ENCODE results near the gene DOCK9. TPM values are rescaled to one million over a fixed set of nuclear protein-coding genes. Genes with fewer than 3 reads are reported as not detected.

The DOCK9 gene
- total RNA-seq, 6 donors from 2014 or later: 155 to 284 (median 170) TPM

DNA sequence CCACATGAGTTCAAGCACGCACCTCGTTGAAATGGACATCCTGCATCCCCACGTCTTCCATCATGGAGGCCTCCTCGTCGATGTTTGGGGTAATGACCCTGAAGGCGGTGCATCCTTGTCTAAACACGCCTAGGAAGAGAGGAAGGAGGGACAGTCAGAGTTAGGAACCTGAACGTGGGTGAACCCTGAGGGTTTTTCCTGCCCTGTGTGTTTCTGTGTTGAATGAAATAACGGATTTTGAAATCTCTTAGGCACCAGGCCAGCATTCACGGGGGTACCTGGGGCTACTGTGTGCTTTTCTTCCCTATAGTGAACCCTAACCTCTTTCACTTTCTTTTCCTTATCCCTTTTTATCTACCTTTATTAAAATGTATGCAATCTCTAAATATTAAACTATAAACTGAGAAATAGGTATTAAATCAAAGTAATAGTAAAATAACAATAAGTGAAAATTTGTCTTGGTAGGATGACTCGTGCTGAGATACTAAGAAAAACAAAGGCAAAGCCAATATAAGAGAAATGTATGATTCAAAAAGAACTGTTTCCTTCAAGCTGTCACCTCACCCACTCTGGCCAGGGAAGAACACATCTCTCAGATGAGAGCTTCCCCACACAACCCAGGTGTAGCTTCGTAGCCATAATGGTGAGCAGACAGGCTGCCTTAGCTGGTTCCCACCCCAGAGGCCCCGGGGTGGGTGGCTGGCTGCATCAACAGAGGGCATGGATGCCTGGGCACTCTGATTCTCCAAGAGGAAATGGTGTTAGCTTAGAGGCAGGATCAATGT, 153.3 kb downstream of the DOCK9 start:
- no peak for TF ChIP-seq CTCF (IDR thresholded peaks at IDR 0.05)
- TF ChIP-seq EP300 (IDR thresholded peaks at IDR 0.05): no peak
- TF ChIP-seq POLR2AphosphoS5 (IDR thresholded peaks at IDR 0.05): no peak
- no peak for TF ChIP-seq POLR2A (IDR thresholded peaks at IDR 0.05)
- DNase-seq (peak in 1 of 2 donors; percentile 18), ATAC-seq (ENCODE audit: low FRiP score in 2 of 2) (no peak)
- Histone ChIP-seq H3K9me3 (no peaks in the 10 kb centered on the region), H3K36me3 (peaks cover 8 to 91% (median 44%) of the 10 kb centered on the region in 4 donors), H3K27me3 (no peaks in the 10 kb centered on the region), H3K27ac (no peak overlapping the region), H3K4me1 (peaks cover 0 to 17% (median 12%) of the 10 kb centered on the region in 4 donors), H3K4me3 (no peak overlapping the region)
- WGBS, 2 donors: 77 to 83% methylated on average over 13 of the region's 13 CpGs

DNA sequence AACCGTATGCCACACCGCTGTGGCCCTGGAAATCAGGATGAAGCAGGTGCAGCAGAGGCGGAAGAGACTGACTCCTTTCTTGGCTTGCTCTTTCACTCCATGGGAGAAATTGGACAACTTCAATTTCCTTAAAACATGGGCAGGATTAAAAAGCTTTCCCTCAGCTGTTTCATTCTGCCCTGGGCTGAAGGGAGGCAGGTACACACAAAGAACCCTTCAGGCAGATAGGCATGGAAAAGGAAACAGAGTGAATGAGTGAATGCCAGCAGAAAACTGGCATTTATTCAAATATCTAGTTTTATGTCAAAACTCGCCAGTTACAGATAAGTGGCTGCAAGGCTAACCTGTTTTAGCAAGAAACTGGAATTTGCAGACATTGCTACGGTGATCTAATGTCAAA, 154.4 kb downstream of the DOCK9 start:
- no peak for DNase-seq
- TF ChIP-seq POLR2AphosphoS5 (IDR thresholded peaks at IDR 0.05) (no peak), POLR2A (IDR thresholded peaks at IDR 0.05) (no peak), EP300 (IDR thresholded peaks at IDR 0.05) (no peak), CTCF (IDR thresholded peaks at IDR 0.05) (no peak)
- Histone ChIP-seq H3K27me3 (no peaks in the 10 kb centered on the region), H3K4me3 (no peak overlapping the region), H3K9me3 (no peaks in the 10 kb centered on the region), H3K4me1 (peaks cover 0 to 17% (median 12%) of the 10 kb centered on the region in 4 donors), H3K27ac (peak overlapping the region in 1 of 4 donors; percentile 39), H3K36me3 (peaks cover 4 to 90% (median 36%) of the 10 kb centered on the region in 4 donors)
- WGBS, 2 donors: 86 to 89% methylated on average over 5 of the region's 5 CpGs
- ATAC-seq (ENCODE audit: low FRiP score in 2 of 2): no peak

DNA sequence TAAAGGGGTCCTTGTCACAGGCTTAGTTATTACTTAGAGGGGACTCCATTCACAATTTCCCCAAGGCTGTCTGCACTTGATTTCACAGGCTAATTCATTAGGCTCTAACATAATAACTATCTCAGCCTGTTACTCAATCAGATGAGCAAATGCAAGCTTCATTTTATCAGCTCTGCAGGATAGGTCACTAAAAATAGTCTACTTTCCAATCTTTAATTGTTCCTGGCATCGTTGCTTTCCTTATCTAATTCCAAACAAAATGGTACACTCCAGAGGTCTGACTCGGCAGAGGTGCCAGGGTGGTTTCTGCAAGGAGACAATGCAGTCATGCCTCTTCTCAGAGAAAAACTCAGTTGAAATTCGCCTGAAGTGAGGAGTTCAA, 155.6 kb downstream of the DOCK9 start:
- ATAC-seq (ENCODE audit: low FRiP score in 2 of 2) (peak in 1 of 2 donors; percentile 41), DNase-seq (no peak)
- Histone ChIP-seq H3K4me3 (no peak overlapping the region), H3K4me1 (peaks cover 0 to 17% (median 12%) of the 10 kb centered on the region in 4 donors), H3K27ac (peak overlapping the region in 1 of 4 donors; percentile 70), H3K36me3 (peaks cover 0 to 79% (median 29%) of the 10 kb centered on the region in 4 donors), H3K27me3 (no peaks in the 10 kb centered on the region), H3K9me3 (no peaks in the 10 kb centered on the region)
- 44 to 45% methylated on average over 3 of the region's 3 CpGs for WGBS, 2 donors
- TF ChIP-seq EP300 (IDR thresholded peaks at IDR 0.05): no peak

DNA sequence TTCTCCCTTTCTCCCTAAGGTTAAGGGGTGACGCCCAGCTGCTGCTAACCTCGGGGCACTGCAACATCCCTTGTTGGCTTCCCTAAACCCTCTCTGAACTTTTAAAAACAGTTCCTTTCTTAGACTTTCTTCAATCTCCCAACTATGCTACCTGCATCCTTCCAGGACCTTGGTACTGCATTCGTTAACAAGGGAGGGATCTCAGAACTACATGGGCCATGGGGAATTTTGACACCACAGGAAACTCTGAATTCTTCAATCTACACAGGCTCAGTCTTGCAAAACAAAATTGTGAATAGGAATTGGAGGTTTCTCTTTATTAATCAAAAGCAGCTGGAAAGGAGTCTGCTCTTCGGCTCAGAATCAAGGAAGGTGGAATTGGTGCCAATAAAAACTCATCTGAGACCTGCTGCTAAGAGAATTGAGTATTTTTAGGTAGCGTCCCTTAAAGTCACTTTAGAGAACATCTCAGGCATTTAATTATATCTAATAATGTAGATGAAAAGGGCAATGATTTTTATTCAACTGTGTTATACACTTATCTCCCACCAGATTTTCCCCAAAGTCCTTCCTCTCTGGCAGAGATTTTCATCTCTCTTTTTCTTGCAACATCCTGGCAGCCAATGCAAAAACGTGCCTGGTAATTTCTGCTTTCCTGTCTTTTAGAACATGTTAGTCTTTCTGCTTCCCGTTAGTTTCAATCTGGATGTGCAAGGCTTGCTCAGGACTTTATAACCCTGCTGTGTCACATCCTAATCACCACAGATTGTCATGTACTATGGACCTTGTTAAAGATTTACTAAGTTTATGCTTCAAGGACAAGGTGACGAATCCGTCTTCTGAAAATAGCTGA, 156.3 kb downstream of the DOCK9 start:
- Histone ChIP-seq H3K27ac (peak overlapping the region in 3 of 4 donors; percentile 35 to 70 (median 45)), H3K4me1 (peaks cover 0 to 17% (median 11%) of the 10 kb centered on the region in 4 donors), H3K9me3 (no peaks in the 10 kb centered on the region), H3K27me3 (no peaks in the 10 kb centered on the region), H3K4me3 (no peak overlapping the region), H3K36me3 (peaks cover 0 to 79% (median 28%) of the 10 kb centered on the region in 4 donors)
- ATAC-seq (ENCODE audit: low FRiP score in 2 of 2): peak in 1 of 2 donors; percentile 65
- no peak for DNase-seq
- no peak for TF ChIP-seq EP300 (IDR thresholded peaks at IDR 0.05)
- no peak for TF ChIP-seq POLR2A (IDR thresholded peaks at IDR 0.05)
- TF ChIP-seq POLR2AphosphoS5 (IDR thresholded peaks at IDR 0.05): no peak
- no peak for TF ChIP-seq CTCF (IDR thresholded peaks at IDR 0.05)
- 55 to 57% methylated on average over 9 of the region's 9 CpGs for WGBS, 2 donors

- WGBS, 2 donors: 54 to 65% methylated on average over 3 of the region's 3 CpGs
Observed at GRCh38 chr13:98820744-98821371, 157.0 kb downstream of the DOCK9 start.

More at GRCh38 chr13:98820744-98821371, 157.0 kb downstream of the DOCK9 start:
- Histone ChIP-seq H3K27me3 (no peaks in the 10 kb centered on the region), H3K36me3 (peaks cover 3 to 79% (median 32%) of the 10 kb centered on the region in 4 donors), H3K9me3 (no peaks in the 10 kb centered on the region), H3K4me1 (peaks cover 0 to 17% (median 10%) of the 10 kb centered on the region in 4 donors), H3K4me3 (no peak overlapping the region), H3K27ac (peak overlapping the region in 3 of 4 donors; percentile 35 to 70 (median 45))
- ATAC-seq (ENCODE audit: low FRiP score in 2 of 2) (peak in 1 of 2 donors; percentile 6), DNase-seq (no peak)
- TF ChIP-seq POLR2A (IDR thresholded peaks at IDR 0.05): no peak
- TF ChIP-seq POLR2AphosphoS5 (IDR thresholded peaks at IDR 0.05): no peak
- TF ChIP-seq CTCF (IDR thresholded peaks at IDR 0.05): no peak
- TF ChIP-seq EP300 (IDR thresholded peaks at IDR 0.05): no peak

Data from upper lobe of left lung (tissue), 6 donors.